Measurements from ENCODE around the gene HOXC11. TPM values are rescaled to one million over a fixed set of nuclear protein-coding genes. Genes with fewer than 3 reads are reported as not detected.

Gene HOXC11
- total and polyA plus RNA-seq, 2 experiments from 2014 or later, result not detected

GRCh38 chr12:54024581-54025305 lies 51.8 kb downstream of the HOXC11 start:
- H3K79me2 ChIP-seq (replicated peaks; ENCODE audit: insufficient read depth), result no peaks in the 10 kb centered on the region
- no peak overlapping the region for H3K27ac ChIP-seq (ENCODE audit: low read depth)
- H3K9me2 ChIP-seq (ENCODE audit: insufficient read depth), result no peaks in the 10 kb centered on the region
- DNase-seq (ENCODE audit: low spot score) (no peak), ATAC-seq (no peak)
- no peaks in the 10 kb centered on the region; the same call in 2 of the 3 replicates for H3K36me3 Mint-ChIP-seq (ENCODE audit: low read depth)
- peaks cover 100% of the 10 kb centered on the region for H3K27me3 Mint-ChIP-seq (ENCODE audit: insufficient read depth, low read depth, poor library complexity)
- H3K4me3 ChIP-seq, result no peak overlapping the region
- H3K4me2 ChIP-seq, result no peak overlapping the region
- H3K27ac Mint-ChIP-seq, result no peak overlapping the region
- TF ChIP-seq ZNF462 (CRISPR knock-in tag; IDR thresholded peaks at IDR 0.05) (no peak), EZH2 (IDR thresholded peaks at IDR 0.05; ENCODE audit: low read depth, unreplicated experiment) (peak; percentile 85)
- no peak overlapping the region for H2AFZ ChIP-seq
- no peak overlapping the region for H3K4me3 Mint-ChIP-seq
- H4K20me1 ChIP-seq (replicated peaks; ENCODE audit: insufficient read depth), result peaks cover 57% of the 10 kb centered on the region
- peaks cover 24% of the 10 kb centered on the region for H3K4me1 Mint-ChIP-seq
- H3K36me3 ChIP-seq (ENCODE audit: insufficient read depth), result no peaks in the 10 kb centered on the region; the same call in 1 of the 2 replicates
- H3K9me3 Mint-ChIP-seq, result peaks cover 3% of the 10 kb centered on the region; the same call in 2 of the 3 replicates
- peaks cover 43% of the 10 kb centered on the region; the same call in 1 of the 2 replicates for H3F3A ChIP-seq (replicated peaks; ENCODE audit: low read depth)
- peaks cover 41% of the 10 kb centered on the region for H3K4me1 ChIP-seq (ENCODE audit: insufficient read depth)
- peaks cover 100% of the 10 kb centered on the region for H3K27me3 ChIP-seq (ENCODE audit: insufficient read depth)

Measured in GM23338 (cell line).